Measurements from ENCODE around the gene WDR90. TPM values are rescaled to one million over a fixed set of nuclear protein-coding genes. Genes with fewer than 3 reads are reported as not detected.

The WDR90 gene
- total and polyA plus RNA-seq, 10 of the 15 experiments (the other 5 are each of a cell fraction or from before 2014, with no cell fraction given), result 2.0 to 65.0 (median 16.7) TPM

GRCh38 chr16:640614-641013 lies 8.6 kb upstream of the WDR90 start (continued):
- TF ChIP-seq PBX3 (IDR thresholded peaks at IDR 0.05; ENCODE audit: insufficient replicate concordance, low read depth, low read length) (no peak), IKZF2 (IDR thresholded peaks at IDR 0.05) (no peak), SP1 (IDR thresholded peaks at IDR 0.05; ENCODE audit: low read depth, low read length) (no peak), PML (IDR thresholded peaks at IDR 0.05; ENCODE audit: low read length) (no peak)

- ChIA-PET SMC1A (ENCODE audit: uncharacterized antibody, unreplicated experiment) (no interaction called here), RAD21 (ENCODE audit: unreplicated experiment) (no interaction called here), CTCF (interaction anchor here (1.0 kb wide), 1 partner anchor 163 kb away, joined by 3 read pairs; no protein-coding TSS in a partner anchor), POLR2A (no interaction called here)
- WGBS (ENCODE audit: insufficient coverage, insufficient replicate concordance, low lambda C conversion rate, missing lambda C conversion rate), result 2% methylated on average over 73 of the region's 81 CpGs
- Histone ChIP-seq H3K4me3 (peak within 1 kb of the TSS; percentile 98), H3K9me3 (replicated peaks; ENCODE audit: control insufficient read depth, insufficient read depth, low read length) (no peaks in the 10 kb centered on the region), H2AFZ (ENCODE audit: control insufficient read depth, low read depth, low read length) (peak within 1 kb of the TSS; percentile 74), H3K9ac (ENCODE audit: control insufficient read depth, insufficient read depth, low read length) (peak within 1 kb of the TSS; percentile 89), H3K4me1 (ENCODE audit: control insufficient read depth, insufficient read depth, low read length) (peaks cover 13% of the 10 kb centered on the region), H3K79me2 (ENCODE audit: control insufficient read depth, insufficient read depth, low read length) (peaks cover 30% of the 10 kb centered on the region), H4K20me1 (ENCODE audit: control insufficient read depth, insufficient read depth) (no peaks in the 10 kb centered on the region), H3K36me3 (ENCODE audit: control insufficient read depth in 2 of 2, insufficient read depth in 2 of 2, low read length in 1 of 2) (no peaks in the 10 kb centered on the region; a peak in 2 of 4 replicates), H3K4me2 (ENCODE audit: control insufficient read depth, insufficient read depth) (peak within 1 kb of the TSS; percentile 72), H3K27ac (ENCODE audit: control insufficient read depth, insufficient read depth) (peak within 1 kb of the TSS; percentile 83), H3K27me3 (replicated peaks in 1 of 2; ENCODE audit: control insufficient read depth in 2 of 2, insufficient read depth in 2 of 2, low read length in 1 of 2) (no peaks in the 10 kb centered on the region)
- intact Hi-C loops (cut with micrococcal nuclease; ENCODE audit: unreplicated experiment) (no loop called here), in situ Hi-C loops (cut with MboI) (no loop called here)
- BruUV-seq (replicated peaks), result no TSS peak
- FAIRE-seq (peak; percentile 77), DNase-seq (ENCODE audit: low read depth, low spot score) (peak; percentile 34), ATAC-seq (peak; percentile 80)
- peak; percentile 63 for TF ChIP-seq IKZF1 (conservative IDR thresholded peaks at IDR 0.05)
- no peak for TF ChIP-seq ELK1 (IDR thresholded peaks at IDR 0.05; ENCODE audit: low read depth, low read length)
- TF ChIP-seq HDAC6 (IDR thresholded peaks at IDR 0.05; ENCODE audit: unreplicated experiment), result peak; percentile 67
- TF ChIP-seq E2F4 (IDR thresholded peaks at IDR 0.05; ENCODE audit: low read depth, low read length), result no peak
- peak; percentile 68 for TF ChIP-seq SIN3A (IDR thresholded peaks at IDR 0.05; ENCODE audit: low read depth, low read length)
- peak; percentile 53; the same call in 2 of the 3 replicates for TF ChIP-seq POU2F2 (IDR thresholded peaks at IDR 0.05; ENCODE audit: borderline replicate concordance, low read depth, low read length)
- no peak for TF ChIP-seq ZBED1 (IDR thresholded peaks at IDR 0.05; ENCODE audit: borderline replicate concordance)
- no peak for TF ChIP-seq GABPA (IDR thresholded peaks at IDR 0.05; ENCODE audit: low read depth)
- no peak for TF ChIP-seq HDAC2 (IDR thresholded peaks at IDR 0.05)
- peak; percentile 73 for TF ChIP-seq NKRF (conservative IDR thresholded peaks at IDR 0.05)
- TF ChIP-seq DPF2 (IDR thresholded peaks at IDR 0.05), result peak; percentile 74
- peak; percentile 44; the same call in 1 of the 2 replicates for TF ChIP-seq YY1 (IDR thresholded peaks at IDR 0.05; ENCODE audit: low read depth, low read length)
- peak; percentile 50; the same call in 1 of the 2 replicates for TF ChIP-seq SMARCA5 (IDR thresholded peaks at IDR 0.05)
- TF ChIP-seq TBL1XR1 (IDR thresholded peaks at IDR 0.05; ENCODE audit: low read depth, low read length), result no peak
These were observed 7.6 kb upstream of the WDR90 start, which contains the start of gene MCRIP2 for GRCh38 chr16:641326-642188. Gene MCRIP2 (plus strand): TSS chr16:641828. CDS start chr16:641992, 164 bp downstream.
